Gastrocnemius medialis (tissue), 4 donors: ENCODE measurements around the gene MACROD2. TPM values are rescaled to one million over a fixed set of nuclear protein-coding genes. Genes with fewer than 3 reads are reported as not detected.

Experiments used
- ATAC-seq, 2 donors: fragments of 150-250 bp; one replicate each; pipeline ENCODE4 v1.9.1; 2016
- DNase-seq, 2 donors: peaks; one replicate each; pipeline ENCODE4 v3.0.0-alpha.2; 2019
- H3K27ac ChIP-seq, 4 donors: fragments of 200-600 bp; sonication (generic); 1 replicate in 1 of 4; 2 replicates in 3 of 4; pipeline ENCODE4 v1.5.1; 2016 to 2018; ENCODE audit warnings: mild to moderate bottlenecking in 2 of 4, moderate library complexity in 1 of 4
- H3K27me3 ChIP-seq, 3 donors: fragments of 200-600 bp; sonication (generic) in 2 of 3; 1 replicate in 1 of 3; 2 replicates in 2 of 3; pipeline versions ENCODE4 v1.5.1 to v1.6.0; 2016 to 2019; ENCODE audit warnings: mild to moderate bottlenecking in 1 of 3, moderate library complexity in 1 of 3
- H3K36me3 ChIP-seq, 2 donors: fragments of 200-600 bp; sonication (generic) in 1 of 2; one replicate each; pipeline ENCODE4 v1.5.1; 2017 to 2018
- H3K4me1 ChIP-seq, 2 donors: fragments of 200-600 bp; sonication (generic) in 1 of 2; one replicate each; pipeline ENCODE4 v1.5.1; 2016 to 2017; ENCODE audit warnings: mild to moderate bottlenecking in 2 of 2
- H3K4me3 ChIP-seq, 4 donors: fragments of 200-600 bp; sonication (generic) in 3 of 4; 1 replicate in 1 of 4; 2 replicates in 3 of 4; pipeline ENCODE4 v1.5.1; 2016 to 2019; ENCODE audit warnings: mild to moderate bottlenecking in 2 of 4
- H3K9me3 ChIP-seq, 3 donors: fragments of 200-600 bp; sonication (generic) in 2 of 3; 1 replicate in 1 of 3; 2 replicates in 2 of 3; pipeline ENCODE4 v1.5.1; 2016 to 2019
- POLR2A ChIP-seq, 2 donors: fragments of 450-650 bp; IDR thresholded peaks; one replicate each; pipeline ENCODE4 v1.6.1; 2017; ENCODE audit warnings: antibody characterized with exemption in 2 of 2, mild to moderate bottlenecking in 2 of 2, moderate library complexity in 2 of 2
- in situ Hi-C, 4 donors: fragments of 200-750 bp; cut with MboI; loops; one replicate each; pipeline versions ENCODE4 v1.15.0 to v1.8.0; 2017; ENCODE audit warnings: low sequenced_read_pairs in 4 of 4
- intact Hi-C: fragments of 100-400 bp; cut with DNase I; formaldehyde crosslinking; loops from one replicate; pipeline ENCODE4 v1.15.1; 2023; ENCODE audit warnings: low total_unique reads
- total RNA-seq, 4 donors: library from RNA; depleted of rRNA; stranded (reverse); fragments of >200 nt; gene quantifications; one replicate each; pipeline versions ENCODE4 v1.1.0 to v1.2.3, GENCODE V29; 2016
- TF ChIP-seq, protein P1 (sequence below), 5 experiments: fragments of 450-650 bp in 3 of 5; fragments of 200-600 bp in 2 of 5; sonication (generic) in 2 of 5; IDR thresholded peaks in 4 of 5; conservative IDR thresholded peaks in 1 of 5; 1 replicate in 4 of 5; 2 replicates in 1 of 5; pipeline ENCODE4 v1.5.1; 2016 to 2019; ENCODE audit warnings: antibody characterized with exemption in 5 of 5, mild to moderate bottlenecking in 3 of 5, moderate library complexity in 3 of 5

MACROD2 gene
- total RNA-seq, 4 donors from 2014 or later, result 1.8 to 10.2 (median 3.6) TPM

- no peaks in the 10 kb centered on the region for H3K9me3 ChIP-seq
- TF ChIP-seq, protein P1, sequence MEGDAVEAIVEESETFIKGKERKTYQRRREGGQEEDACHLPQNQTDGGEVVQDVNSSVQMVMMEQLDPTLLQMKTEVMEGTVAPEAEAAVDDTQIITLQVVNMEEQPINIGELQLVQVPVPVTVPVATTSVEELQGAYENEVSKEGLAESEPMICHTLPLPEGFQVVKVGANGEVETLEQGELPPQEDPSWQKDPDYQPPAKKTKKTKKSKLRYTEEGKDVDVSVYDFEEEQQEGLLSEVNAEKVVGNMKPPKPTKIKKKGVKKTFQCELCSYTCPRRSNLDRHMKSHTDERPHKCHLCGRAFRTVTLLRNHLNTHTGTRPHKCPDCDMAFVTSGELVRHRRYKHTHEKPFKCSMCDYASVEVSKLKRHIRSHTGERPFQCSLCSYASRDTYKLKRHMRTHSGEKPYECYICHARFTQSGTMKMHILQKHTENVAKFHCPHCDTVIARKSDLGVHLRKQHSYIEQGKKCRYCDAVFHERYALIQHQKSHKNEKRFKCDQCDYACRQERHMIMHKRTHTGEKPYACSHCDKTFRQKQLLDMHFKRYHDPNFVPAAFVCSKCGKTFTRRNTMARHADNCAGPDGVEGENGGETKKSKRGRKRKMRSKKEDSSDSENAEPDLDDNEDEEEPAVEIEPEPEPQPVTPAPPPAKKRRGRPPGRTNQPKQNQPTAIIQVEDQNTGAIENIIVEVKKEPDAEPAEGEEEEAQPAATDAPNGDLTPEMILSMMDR (IDR thresholded peaks at IDR 0.05 in 4 of 5, conservative IDR thresholded peaks at IDR 0.05 in 1 of 5), result no peak
- TF ChIP-seq POLR2A (IDR thresholded peaks at IDR 0.05), result no peak
- ATAC-seq (no peak), DNase-seq (no peak)
- H3K36me3 ChIP-seq, result no peaks in the 10 kb centered on the region
- no peak overlapping the region for H3K4me3 ChIP-seq
- H3K27ac ChIP-seq, result no peak overlapping the region
- H3K4me1 ChIP-seq, result no peaks in the 10 kb centered on the region
- intact Hi-C loops (no loop called here), in situ Hi-C loops (no loop called here)
- no peaks in the 10 kb centered on the region for H3K27me3 ChIP-seq
Observed at GRCh38 chr20:14996883-14997672, 1001.8 kb downstream of the MACROD2 start.

DNA sequence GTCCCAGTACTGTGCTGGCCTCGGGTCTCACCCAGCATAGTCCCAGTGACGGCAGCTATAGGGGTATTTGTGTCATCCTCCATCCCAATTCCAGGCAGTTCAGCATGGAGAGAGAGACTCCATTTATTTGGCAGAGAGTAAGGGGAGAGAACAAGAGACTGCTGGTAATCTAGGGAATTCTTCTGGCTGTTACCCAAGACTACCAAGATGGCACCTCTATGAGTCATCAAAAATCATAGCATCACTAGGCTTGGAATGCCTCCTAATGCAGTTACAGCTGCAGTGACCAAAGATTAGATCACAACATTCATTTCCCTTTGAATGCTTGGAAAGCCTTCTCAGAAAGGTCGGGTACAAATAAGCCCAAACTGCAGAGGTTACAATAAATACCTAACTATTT lies 1002.5 kb downstream of the MACROD2 start:
- Histone ChIP-seq H3K9me3 (no peaks in the 10 kb centered on the region), H3K27ac (no peak overlapping the region), H3K4me3 (no peak overlapping the region), H3K4me1 (no peaks in the 10 kb centered on the region), H3K36me3 (no peaks in the 10 kb centered on the region), H3K27me3 (no peaks in the 10 kb centered on the region)
- TF ChIP-seq, protein P1 (IDR thresholded peaks at IDR 0.05 in 4 of 5, conservative IDR thresholded peaks at IDR 0.05 in 1 of 5), result no peak
- no peak for TF ChIP-seq POLR2A (IDR thresholded peaks at IDR 0.05)
- DNase-seq (no peak), ATAC-seq (no peak)
- intact Hi-C loops (no loop called here), in situ Hi-C loops (no loop called here)

DNA sequence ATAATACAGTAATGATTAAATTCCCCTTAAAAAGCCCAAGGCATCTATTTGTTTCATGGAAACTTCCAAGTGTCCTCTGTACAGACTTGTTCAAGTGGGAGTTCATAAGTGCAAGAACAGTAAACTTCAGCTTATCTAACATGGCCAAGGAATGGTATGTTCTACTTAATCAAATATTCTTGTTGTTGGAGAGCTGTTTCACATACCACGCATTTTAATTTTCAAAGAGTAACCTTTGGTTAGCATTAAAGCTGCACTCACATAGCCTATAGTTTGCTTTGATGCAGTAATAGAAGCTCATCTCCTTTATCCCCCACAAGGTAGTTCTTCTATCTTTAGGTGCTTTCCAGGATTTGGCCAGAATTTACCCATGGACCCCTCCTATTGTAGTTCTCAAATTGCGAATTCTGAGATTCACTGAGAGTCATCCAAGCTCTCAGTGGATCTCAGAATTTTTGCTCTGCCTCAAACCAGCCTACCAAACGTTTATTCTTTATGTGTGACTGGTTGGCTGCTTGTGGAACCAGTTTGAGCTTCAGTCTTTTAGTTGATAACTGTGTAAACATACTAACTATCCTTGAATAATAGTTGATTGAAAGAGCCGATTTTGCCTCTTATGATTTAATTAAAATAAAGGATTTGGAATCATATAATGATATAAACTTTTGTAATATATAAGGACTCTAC lies 1010.1 kb downstream of the MACROD2 start:
- Histone ChIP-seq H3K4me3 (no peak overlapping the region), H3K36me3 (no peaks in the 10 kb centered on the region), H3K9me3 (no peaks in the 10 kb centered on the region), H3K27ac (no peak overlapping the region), H3K27me3 (no peaks in the 10 kb centered on the region), H3K4me1 (no peaks in the 10 kb centered on the region)
- intact Hi-C loops (no loop called here), in situ Hi-C loops (no loop called here)
- DNase-seq, result no peak
- ATAC-seq, result no peak
- TF ChIP-seq, protein P1 (IDR thresholded peaks at IDR 0.05 in 4 of 5, conservative IDR thresholded peaks at IDR 0.05 in 1 of 5), result no peak
- TF ChIP-seq POLR2A (IDR thresholded peaks at IDR 0.05), result no peak

DNA sequence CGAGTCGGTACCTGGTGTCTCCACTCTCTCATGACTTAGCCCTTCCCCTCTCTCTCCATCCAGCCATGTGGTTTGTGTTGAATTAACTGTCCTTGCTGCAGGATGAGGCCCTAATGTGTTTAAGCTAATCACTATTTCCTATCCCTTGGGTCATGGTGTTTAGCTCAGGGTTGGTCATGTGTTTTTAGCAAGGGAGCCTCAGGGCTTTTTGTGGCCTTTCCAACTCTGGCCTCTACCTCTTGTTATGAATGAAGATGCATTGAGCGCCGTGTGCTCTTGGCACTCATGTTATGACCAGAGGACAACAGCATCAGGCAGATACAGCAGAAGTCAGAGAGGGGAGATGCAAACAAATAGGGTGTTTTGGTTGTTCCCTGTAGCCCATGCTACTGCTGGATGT lies 1016.3 kb downstream of the MACROD2 start:
- in situ Hi-C loops (no loop called here), intact Hi-C loops (no loop called here)
- no peak for DNase-seq
- Histone ChIP-seq H3K27me3 (no peaks in the 10 kb centered on the region), H3K9me3 (no peaks in the 10 kb centered on the region), H3K27ac (no peak overlapping the region), H3K36me3 (no peaks in the 10 kb centered on the region), H3K4me1 (no peaks in the 10 kb centered on the region), H3K4me3 (no peak overlapping the region)
- no peak for ATAC-seq
- TF ChIP-seq, protein P1 (IDR thresholded peaks at IDR 0.05 in 4 of 5, conservative IDR thresholded peaks at IDR 0.05 in 1 of 5), result no peak
- TF ChIP-seq POLR2A (IDR thresholded peaks at IDR 0.05), result no peak
